M059J (cell line): ENCODE data around the gene GABARAPL1. TPM values are rescaled to one million over a fixed set of nuclear protein-coding genes. Genes with fewer than 3 reads are reported as not detected.

Experiments used
- DNase-seq: peaks from one replicate; pipeline ENCODE4 v3.0.0-alpha.2; 2012; ENCODE audit warnings: low read depth
- total RNA-seq: library from RNA; depleted of rRNA; stranded (reverse); fragments of >200 nt; shearing (Covaris generic); gene quantifications from 2 replicates; pipeline ENCODE4 v1.2.3, GENCODE V29; 2014; rRNA removed

Gene GABARAPL1
- total RNA-seq, 1 experiment from 2014 or later = 78.6 TPM

DNA sequence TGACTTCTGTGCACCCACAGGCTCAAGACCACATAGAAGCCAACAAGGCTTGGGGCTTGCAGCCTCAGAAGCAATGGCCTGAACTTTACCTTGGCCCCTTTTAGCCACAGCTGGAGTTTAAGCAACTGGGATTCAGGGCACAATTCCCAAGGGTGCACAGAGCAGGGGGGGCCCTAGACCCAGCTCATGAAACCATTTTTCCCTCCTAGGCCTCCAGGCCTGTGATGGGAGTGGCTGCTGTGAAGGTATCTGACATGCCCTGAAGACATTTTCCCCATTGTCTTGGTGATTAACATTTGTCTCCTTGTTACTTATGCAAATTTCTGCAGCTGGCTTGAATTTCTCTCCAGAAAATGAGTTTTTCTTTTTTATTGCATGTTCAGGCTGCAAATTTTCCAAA, 21.9 kb downstream of the GABARAPL1 start:
- no peak for DNase-seq

DNA sequence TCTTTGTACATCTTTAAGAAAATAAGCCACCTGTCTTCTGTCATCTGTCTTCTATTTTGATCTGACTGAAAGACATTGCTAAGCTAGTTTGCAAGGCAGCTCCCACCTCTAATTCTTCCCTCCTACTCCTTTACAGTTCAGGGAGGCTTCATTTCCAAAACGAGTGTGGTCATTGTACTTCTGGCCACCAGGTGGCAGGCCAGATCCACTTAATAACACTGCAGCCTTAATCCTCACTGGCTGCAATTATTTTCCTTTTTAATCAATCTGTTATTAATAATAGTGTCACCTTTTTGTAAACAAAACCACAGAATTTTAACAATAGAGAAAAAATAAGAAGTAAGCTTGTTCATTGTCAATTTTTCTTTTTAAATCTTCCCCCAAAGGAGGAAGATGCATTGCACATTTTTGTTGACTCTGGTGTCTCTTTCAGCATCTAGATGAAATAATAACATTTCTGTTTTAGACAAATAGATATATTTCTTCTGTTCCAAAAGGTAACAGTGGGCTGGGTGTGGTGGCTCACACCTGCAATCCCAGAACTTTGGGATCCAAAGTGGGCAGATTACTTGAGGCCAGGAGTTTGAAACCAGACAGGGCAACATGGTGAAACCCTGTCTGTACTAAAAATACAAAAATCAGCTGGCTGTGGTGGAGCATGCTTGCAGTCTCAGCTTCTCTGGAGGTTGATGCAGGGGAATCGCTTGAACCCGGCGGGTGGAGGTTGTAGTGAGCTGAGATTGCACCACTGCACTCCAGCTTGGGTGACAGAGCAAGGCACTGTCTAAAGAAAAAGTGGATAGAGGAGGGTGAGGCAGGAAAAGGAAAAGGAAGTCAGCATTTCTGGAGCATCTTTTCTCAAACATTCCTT, 23.3 kb downstream of the GABARAPL1 start:
- peak; percentile 29 for DNase-seq

- peak; percentile 20 for DNase-seq
Measured at GRCh38 chr12:10236720-10237119, 24.0 kb downstream of the GABARAPL1 start.

DNA sequence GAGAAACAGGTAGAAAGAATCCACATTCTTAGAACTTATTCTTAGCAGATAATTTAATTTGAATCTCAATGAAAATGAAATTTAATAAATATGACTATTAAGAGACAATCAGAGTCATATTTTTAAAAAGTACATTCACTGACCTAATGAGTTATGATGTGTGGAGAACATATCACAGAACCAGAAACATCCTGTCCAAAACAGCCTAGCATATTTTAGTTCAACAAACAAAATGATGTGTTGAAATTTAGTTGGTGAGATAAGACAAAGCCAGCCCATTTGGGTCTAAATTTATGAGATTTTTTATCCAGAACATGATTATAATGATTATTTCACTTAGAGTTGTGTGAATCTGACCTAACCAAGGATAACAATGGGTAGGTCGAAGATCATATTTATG, 25.8 kb downstream of the GABARAPL1 start:
- DNase-seq = no peak

DNA sequence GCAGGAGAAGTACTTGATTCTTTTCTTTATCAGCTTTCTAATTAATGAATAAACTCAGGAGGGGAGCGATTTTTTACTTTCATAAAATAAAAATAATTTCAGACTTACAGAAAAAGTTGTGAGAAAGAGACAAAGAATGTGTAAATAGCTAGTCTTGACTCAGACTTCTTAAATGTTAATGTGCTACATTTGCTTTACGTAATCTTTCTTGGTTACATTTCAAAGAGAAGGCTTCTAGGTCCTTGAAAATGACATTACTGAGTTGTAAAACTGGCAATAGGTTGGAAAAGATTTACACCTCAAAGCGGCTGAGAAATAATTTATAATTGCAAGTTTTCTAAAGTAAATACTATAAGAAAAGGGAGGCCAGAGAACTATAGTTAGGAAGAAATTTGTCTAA, 28.6 kb downstream of the GABARAPL1 start:
- DNase-seq = no peak

GRCh38 chr12:10241727-10242126, 29.1 kb downstream of the GABARAPL1 start:
- DNase-seq = no peak

GRCh38 chr12:10242539-10242938, 29.9 kb downstream of the GABARAPL1 start:
- DNase-seq = no peak

DNA sequence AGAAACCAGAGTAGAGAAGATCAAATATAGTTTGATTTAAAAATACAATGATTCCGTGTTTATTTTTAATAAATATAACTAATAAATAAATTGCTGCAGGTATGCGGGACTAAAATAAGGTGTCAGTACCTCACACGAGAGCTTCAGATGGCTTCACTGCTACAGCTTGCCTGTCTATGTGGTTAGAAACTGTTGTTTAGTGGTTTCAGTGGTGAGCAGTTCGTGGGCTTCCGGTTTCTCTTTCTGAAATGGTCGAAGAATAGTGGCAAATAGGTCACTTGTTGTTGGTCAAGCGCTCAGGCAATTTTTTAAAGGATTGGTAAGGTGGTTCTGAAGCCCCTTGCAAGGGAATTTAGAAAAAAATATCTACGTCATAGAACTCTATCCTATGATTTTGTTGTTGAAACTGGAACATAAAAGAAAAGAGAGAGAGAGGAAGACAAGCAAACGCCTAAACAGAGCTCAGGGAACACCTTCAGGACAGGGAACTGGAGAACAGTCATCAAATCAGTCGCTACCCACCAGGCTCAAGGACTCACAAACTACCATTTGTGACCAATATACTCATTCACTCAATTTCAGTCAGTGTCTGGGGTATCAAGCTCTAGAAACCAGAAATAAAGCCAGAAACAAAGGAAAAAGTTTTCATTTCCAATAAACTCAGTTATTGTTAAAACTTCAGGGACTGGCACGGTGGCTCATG, 31.3 kb downstream of the GABARAPL1 start:
- DNase-seq = peak; percentile 27

DNA sequence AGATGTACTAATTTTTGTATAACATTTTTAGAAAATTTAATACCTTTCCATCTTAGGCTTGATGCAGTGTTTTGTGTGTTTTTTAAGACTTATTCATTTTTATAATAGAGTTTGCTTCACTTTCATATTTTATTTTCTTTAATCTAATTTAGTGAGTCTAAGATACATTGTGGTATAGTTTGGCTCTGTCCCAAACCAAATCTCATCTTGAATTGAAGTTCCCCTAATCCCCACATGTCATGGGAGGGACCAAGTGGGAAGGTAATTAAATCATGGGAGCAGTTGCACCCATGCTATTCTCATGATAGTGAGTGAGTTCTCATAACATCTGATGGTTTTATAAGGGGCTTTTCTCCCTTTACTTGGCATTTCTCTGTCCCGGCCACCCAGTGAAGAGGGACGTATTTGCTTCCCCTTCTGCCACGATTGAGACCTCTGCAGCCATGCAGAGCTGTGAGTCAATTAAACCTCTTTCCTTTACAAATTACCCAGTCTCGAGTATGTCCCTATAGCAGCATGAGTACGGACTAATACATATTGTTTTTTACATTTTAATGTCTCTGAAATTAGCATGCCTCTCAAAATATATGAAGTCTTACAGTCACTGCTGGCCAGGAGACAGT, 34.9 kb downstream of the GABARAPL1 start:
- DNase-seq = no peak

DNA sequence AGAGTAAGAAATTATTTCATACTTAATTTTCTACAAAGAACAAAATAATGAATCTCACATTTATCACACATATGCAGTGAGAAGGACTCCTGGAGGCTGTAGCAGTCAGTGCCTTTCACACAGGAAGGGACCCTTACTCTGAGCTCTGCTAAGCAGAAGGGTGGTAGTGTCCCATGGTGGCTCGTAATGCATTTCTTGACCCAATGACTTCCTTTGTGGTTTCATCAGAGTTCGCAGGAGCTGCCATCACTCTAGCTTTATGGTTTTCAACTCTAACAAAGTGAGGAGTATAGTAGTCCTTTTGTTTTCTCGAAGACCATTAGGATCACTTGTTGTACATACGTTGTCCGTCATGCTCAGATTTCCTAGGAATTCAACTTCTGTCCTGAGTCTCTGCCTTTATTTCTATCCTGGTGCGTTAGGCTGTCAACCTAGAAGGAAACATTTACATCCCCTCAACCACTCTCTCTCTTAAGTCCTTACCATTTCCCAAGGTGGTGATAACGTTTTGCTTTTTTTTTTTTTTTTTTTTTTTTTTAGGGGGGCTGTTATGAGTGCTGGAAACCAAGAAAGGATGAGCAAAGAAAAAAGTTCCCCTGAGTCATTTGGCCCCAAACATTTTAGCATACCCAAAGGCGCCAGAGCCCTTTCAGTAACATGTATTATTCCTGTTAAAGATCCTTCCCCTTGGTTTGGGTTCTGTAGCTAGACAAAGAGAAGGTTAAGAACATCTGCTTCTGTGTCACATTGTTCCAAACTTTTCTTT, 37.2 kb downstream of the GABARAPL1 start:
- no peak for DNase-seq

DNA sequence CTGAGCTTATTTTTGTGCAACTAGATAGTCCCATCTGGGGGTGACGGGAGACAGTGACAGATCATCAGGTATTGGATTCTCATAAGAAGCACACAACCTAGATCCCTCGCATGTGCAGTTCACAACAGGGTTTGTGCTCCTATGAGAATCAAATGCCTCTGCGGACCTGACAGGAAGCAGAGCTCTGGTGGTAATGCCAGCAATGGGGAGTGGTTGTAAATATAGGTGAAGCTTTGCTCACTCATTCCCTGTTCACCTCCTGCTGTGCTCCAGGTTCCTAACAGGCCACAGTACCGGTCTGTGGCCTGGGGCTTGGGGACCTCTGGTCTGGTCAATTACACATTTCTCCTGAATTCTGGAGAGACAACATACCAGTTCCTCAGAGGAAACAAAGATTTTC, 39.0 kb downstream of the GABARAPL1 start:
- no peak for DNase-seq

GRCh38 chr12:10252201-10252600, 39.5 kb downstream of the GABARAPL1 start:
- DNase-seq = no peak

- no peak for DNase-seq
Measured at GRCh38 chr12:10256064-10256463, 43.4 kb downstream of the GABARAPL1 start.

DNA sequence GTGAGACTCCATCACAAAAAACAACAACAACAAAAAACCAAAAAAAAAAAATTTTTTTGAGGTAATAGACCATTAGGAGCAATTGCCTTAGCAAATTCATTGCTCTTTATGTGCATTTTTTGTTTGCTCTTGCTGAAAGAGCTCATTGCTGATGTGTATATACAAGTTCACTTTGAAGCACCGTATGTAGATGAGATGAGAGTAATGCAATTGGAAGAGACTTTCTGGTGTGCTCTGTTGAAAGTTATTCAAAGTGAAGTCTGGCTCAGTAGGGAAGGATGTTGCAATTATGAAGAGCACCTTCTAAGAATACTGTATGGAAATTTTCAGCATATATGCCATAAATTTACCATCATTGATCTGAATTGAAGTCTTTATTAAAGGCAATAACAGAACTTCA, 48.2 kb downstream of the GABARAPL1 start:
- DNase-seq = no peak

DNA sequence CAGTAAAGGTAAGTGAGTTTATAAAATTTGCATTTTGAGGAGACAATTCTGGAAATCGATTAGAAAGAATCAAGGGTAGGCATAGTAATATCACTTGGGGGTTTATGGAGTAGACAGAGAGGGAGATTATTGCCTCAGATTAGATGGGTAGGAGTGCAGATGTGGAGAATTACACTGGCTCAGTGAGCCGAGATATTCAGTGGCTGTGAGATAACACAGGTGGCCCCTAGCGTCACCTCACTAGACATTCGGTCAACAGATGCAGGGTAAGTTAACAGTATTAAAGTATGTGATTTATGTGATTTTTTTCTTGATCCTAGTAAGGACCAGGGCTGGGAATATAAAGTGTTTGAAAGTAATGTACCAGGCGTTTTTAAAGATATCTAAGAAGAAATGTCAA, 55.4 kb downstream of the GABARAPL1 start:
- DNase-seq = no peak

- DNase-seq = no peak
Measured at GRCh38 chr12:10272467-10272866, 59.8 kb downstream of the GABARAPL1 start.

Other genes with a start within 250 kb of the GABARAPL1 start
- not detected in 2 replicates for gene CLEC12A, start 241.5 kb upstream of the GABARAPL1 start, total RNA-seq
- not detected in 2 replicates for gene CLEC1B, start 213.8 kb upstream of the GABARAPL1 start, total RNA-seq
- gene CLEC12B, start 202.2 kb upstream of the GABARAPL1 start, total RNA-seq = 0.12 and 0.15 TPM in 2 replicates
- 0.07 TPM in 1 of 2 replicates, not detected in the other for gene CLEC9A, start 182.2 kb upstream of the GABARAPL1 start, total RNA-seq
- 0.99 and 2.7 TPM in 2 replicates for gene CLEC1A, start 113.9 kb upstream of the GABARAPL1 start, total RNA-seq
- 38.9 and 40.5 TPM in 2 replicates for gene CLEC7A, start 82.7 kb upstream of the GABARAPL1 start, total RNA-seq
- 5.3 and 5.5 TPM in 2 replicates for gene OLR1, start 40.7 kb upstream of the GABARAPL1 start, total RNA-seq
- gene TMEM52B, start 33.8 kb upstream of the GABARAPL1 start, total RNA-seq = 0.37 and 1.2 TPM in 2 replicates
- gene KLRD1, start 95.0 kb downstream of the GABARAPL1 start, total RNA-seq = not detected in 2 replicates
- not detected in 2 replicates for gene KLRK1, start 177.2 kb downstream of the GABARAPL1 start, total RNA-seq
- not detected in 2 replicates for gene KLRC4, start 196.9 kb downstream of the GABARAPL1 start, total RNA-seq
- not detected in 2 replicates for gene KLRC3, start 207.7 kb downstream of the GABARAPL1 start, total RNA-seq
- gene KLRC2, start 223.1 kb downstream of the GABARAPL1 start, total RNA-seq = not detected in 2 replicates
- not detected in 2 replicates for gene KLRC1, start 240.5 kb downstream of the GABARAPL1 start, total RNA-seq